Smooth muscle cell (in vitro differentiated cells): ENCODE data around the gene ANTXR1. TPM values are rescaled to one million over a fixed set of nuclear protein-coding genes. Genes with fewer than 3 reads are reported as not detected.
A peak's percentile ranks its signal among the peaks of the same experiment; 100 is the strongest.

ENCODE experiments used
- DNase-seq: peaks from one replicate; lab custom pipeline; 2025; ENCODE audit not compliant: unreplicated experiment; lab: John Stamatoyannopoulos, UW
- H2AFZ ChIP-seq: fragments of 200-600 bp; sonication (generic); 2 replicates; pipeline ENCODE4 v1.6.0; 2016; ENCODE audit warnings: antibody characterized with exemption, low read depth, mild to moderate bottlenecking
- H3F3A ChIP-seq: fragments of 200-600 bp; sonication (generic); 2 replicates; pipeline ENCODE4 v1.6.0; 2017; ENCODE audit warnings: antibody characterized with exemption, low read depth
- H3K27ac ChIP-seq: fragments of 200-600 bp; sonication (generic); 2 replicates; pipeline ENCODE4 v1.5.1; 2016; ENCODE audit warnings: low read depth, mild to moderate bottlenecking
- H3K27me3 ChIP-seq: fragments of 200-600 bp; sonication (generic); 2 replicates; pipeline ENCODE4 v1.6.1; 2016; ENCODE audit warnings: low read depth, mild to moderate bottlenecking
- H3K36me3 ChIP-seq: fragments of 200-600 bp; sonication (generic); 2 replicates; pipeline ENCODE4 v1.5.1; 2016; ENCODE audit warnings: low read depth
- H3K4me1 ChIP-seq: fragments of 200-600 bp; sonication (generic); 2 replicates; pipeline ENCODE4 v1.5.1; 2016; ENCODE audit warnings: low read depth
- H3K4me2 ChIP-seq: fragments of 200-600 bp; sonication (generic); 2 replicates; pipeline ENCODE4 v1.6.0; 2016; ENCODE audit warnings: mild to moderate bottlenecking
- H3K4me3 ChIP-seq: fragments of 200-600 bp; sonication (generic); 2 replicates; pipeline ENCODE4 v1.5.1; 2016; ENCODE audit warnings: mild to moderate bottlenecking
- H3K79me2 ChIP-seq: fragments of 200-600 bp; sonication (generic); 2 replicates; pipeline ENCODE4 v1.6.0; 2016; ENCODE audit warnings: low read depth, mild to moderate bottlenecking
- H3K9ac ChIP-seq: fragments of 200-600 bp; sonication (generic); 2 replicates; pipeline ENCODE4 v1.6.0; 2016; ENCODE audit warnings: low read depth
- H3K9me3 ChIP-seq: fragments of 200-600 bp; sonication (generic); replicated peaks from 2 replicates; pipeline ENCODE4 v1.5.1; 2016; ENCODE audit warnings: low read depth
- H4K20me1 ChIP-seq: fragments of 200-600 bp; sonication (generic); 2 replicates; pipeline ENCODE4 v1.6.0; 2016; ENCODE audit warnings: low read depth
- WGBS: methylation state at CpG from one replicate; pipeline ENCODE4 v1.1.7; 2016; ENCODE audit warnings: low lambda C conversion rate; 5-methylcytosine and 5-hydroxymethylcytosine counted together
- polyA plus RNA-seq: library from polyadenylated mRNA; unstranded; fragments of >200 nt; fragmentation: Nextera tagmentation; extraction: Ambion mirVana; gene quantifications from 2 replicates; pipeline ENCODE4 v1.2.1, GENCODE V29; 2016
- total RNA-seq: library from RNA; depleted of rRNA; stranded (reverse); fragments of >200 nt; gene quantifications from 2 replicates; pipeline ENCODE4 v1.2.3, GENCODE V29; 2014
- TF ChIP-seq, protein P1 (sequence below): fragments of 200-600 bp; sonication (generic); IDR thresholded peaks from 2 replicates; pipeline ENCODE4 v1.5.1; 2017; ENCODE audit warnings: borderline replicate concordance, mild to moderate bottlenecking, antibody characterized with exemption; ENCODE audit not compliant: insufficient read depth, poor library complexity, severe bottlenecking

Gene ANTXR1
- total RNA-seq (292 and 302 TPM in 2 replicates), polyA plus RNA-seq (230 and 309 TPM in 2 replicates)

DNA sequence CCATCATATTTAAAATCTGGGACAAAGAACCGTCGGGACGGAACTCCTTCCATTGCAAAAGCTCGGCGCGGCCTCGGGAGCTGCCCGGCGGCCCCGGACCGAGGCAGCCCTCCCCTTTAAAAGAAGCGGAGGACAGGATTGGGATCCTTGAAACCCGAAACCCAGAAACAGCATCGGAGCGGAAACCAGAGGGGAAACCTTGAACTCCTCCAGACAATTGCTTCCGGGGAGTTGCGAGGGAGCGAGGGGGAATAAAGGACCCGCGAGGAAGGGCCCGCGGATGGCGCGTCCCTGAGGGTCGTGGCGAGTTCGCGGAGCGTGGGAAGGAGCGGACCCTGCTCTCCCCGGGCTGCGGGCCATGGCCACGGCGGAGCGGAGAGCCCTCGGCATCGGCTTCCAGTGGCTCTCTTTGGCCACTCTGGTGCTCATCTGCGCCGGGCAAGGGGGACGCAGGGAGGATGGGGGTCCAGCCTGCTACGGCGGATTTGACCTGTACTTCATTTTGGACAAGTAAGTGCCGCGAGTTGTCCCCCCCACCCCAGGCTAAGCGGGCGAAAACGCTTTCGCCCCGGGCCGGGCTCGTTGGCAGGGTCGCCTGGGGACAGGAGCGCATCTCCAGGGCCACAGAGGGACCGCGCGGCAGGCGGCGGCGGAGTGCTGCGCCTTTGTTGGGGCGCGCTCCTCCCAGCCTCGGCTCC lies at the start of gene ANTXR1:
Gene ANTXR1, plus strand, starts transcription at position 38 of the 698 bp plus-strand sequence. Its CDS starts 321 bp downstream, at position 359.
- DNase-seq: no peak

DNA sequence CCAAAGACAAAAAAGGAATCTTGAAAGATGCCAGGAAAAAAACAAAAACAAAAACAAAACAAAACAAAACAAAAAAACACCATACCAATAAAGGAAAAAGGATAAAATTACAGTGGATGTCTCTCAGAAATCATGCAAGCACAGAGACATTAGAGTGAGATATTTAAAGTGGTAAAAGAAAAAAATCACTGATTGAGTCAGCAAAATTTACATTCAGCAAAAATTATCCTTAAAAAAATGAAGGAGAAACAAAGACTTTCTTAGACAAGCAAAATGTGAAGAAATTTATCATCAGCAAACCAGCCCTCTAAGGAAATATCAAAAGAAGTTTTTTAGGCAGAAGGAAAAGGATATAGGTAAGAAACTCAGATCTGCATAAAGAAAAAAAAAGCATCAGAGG lies 48.7 kb upstream of the ANTXR1 start:
- DNase-seq: no peak
- Histone ChIP-seq H3K9ac (no peak overlapping the region), H3K9me3 (no peaks in the 10 kb centered on the region), H3K4me2 (no peak overlapping the region), H2AFZ (no peak overlapping the region), H3K27me3 (no peaks in the 10 kb centered on the region), H3F3A (no peaks in the 10 kb centered on the region), H3K27ac (no peak overlapping the region), H3K79me2 (no peaks in the 10 kb centered on the region), H4K20me1 (no peaks in the 10 kb centered on the region), H3K4me3 (no peak overlapping the region), H3K36me3 (no peaks in the 10 kb centered on the region), H3K4me1 (no peaks in the 10 kb centered on the region)
- TF ChIP-seq, protein P1, sequence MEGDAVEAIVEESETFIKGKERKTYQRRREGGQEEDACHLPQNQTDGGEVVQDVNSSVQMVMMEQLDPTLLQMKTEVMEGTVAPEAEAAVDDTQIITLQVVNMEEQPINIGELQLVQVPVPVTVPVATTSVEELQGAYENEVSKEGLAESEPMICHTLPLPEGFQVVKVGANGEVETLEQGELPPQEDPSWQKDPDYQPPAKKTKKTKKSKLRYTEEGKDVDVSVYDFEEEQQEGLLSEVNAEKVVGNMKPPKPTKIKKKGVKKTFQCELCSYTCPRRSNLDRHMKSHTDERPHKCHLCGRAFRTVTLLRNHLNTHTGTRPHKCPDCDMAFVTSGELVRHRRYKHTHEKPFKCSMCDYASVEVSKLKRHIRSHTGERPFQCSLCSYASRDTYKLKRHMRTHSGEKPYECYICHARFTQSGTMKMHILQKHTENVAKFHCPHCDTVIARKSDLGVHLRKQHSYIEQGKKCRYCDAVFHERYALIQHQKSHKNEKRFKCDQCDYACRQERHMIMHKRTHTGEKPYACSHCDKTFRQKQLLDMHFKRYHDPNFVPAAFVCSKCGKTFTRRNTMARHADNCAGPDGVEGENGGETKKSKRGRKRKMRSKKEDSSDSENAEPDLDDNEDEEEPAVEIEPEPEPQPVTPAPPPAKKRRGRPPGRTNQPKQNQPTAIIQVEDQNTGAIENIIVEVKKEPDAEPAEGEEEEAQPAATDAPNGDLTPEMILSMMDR: no peak

More for the DNA sequence above, at the start of gene ANTXR1:
- peak within 1 kb of the TSS; percentile 70 for H3K9ac ChIP-seq
- peaks cover 37% of the 10 kb centered on the region for H4K20me1 ChIP-seq
- H3K4me1 ChIP-seq: peaks cover 16% of the 10 kb centered on the region
- H3K27ac ChIP-seq: peak within 1 kb of the TSS; percentile 70
- H3K79me2 ChIP-seq: peaks cover 49% of the 10 kb centered on the region
- WGBS: 1% methylated on average over 62 of the region's 63 CpGs
- no peaks in the 10 kb centered on the region for H3K27me3 ChIP-seq
- TF ChIP-seq, protein P1: no peak
- no peaks in the 10 kb centered on the region for H3K36me3 ChIP-seq
- H2AFZ ChIP-seq: peak within 1 kb of the TSS; percentile 71
- peak within 1 kb of the TSS; percentile 63 for H3K4me3 ChIP-seq
- no peaks in the 10 kb centered on the region for H3K9me3 ChIP-seq
- peaks cover 23% of the 10 kb centered on the region for H3F3A ChIP-seq
- H3K4me2 ChIP-seq: peak within 1 kb of the TSS; percentile 93

DNA sequence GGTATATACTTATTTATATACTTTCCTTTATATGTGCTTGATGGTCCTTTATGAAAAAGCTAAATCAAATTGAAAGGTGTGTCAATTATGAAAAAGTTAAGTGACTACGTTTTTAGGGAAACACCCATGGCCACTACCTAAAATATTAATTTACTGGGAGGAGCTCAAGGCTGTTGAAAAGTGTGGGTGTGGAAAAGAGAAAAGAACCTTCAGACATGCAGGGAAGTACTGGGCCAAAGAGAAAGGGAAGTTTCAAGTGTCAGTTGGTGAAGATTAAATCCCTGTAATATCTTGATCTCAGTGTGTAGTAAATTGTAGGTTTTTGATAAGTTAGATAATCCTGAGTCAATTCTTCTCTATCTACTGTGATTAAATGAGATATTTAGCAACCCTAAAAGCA lies 44.8 kb upstream of the ANTXR1 start:
- no peaks in the 10 kb centered on the region for H3K9me3 ChIP-seq
- no peak overlapping the region for H3K9ac ChIP-seq
- H3K36me3 ChIP-seq: no peaks in the 10 kb centered on the region
- H3K4me3 ChIP-seq: no peak overlapping the region
- H3K27me3 ChIP-seq: no peaks in the 10 kb centered on the region
- TF ChIP-seq, protein P1: no peak
- no peak overlapping the region for H3K27ac ChIP-seq
- H3K79me2 ChIP-seq: no peaks in the 10 kb centered on the region
- no peaks in the 10 kb centered on the region for H4K20me1 ChIP-seq
- H3K4me1 ChIP-seq: peaks cover 6% of the 10 kb centered on the region
- WGBS: 93% methylated on average over 1 of the region's 1 CpG
- peaks cover 9% of the 10 kb centered on the region for H3F3A ChIP-seq
- DNase-seq: no peak
- peak overlapping the region; percentile 14 for H2AFZ ChIP-seq
- peak overlapping the region; percentile 14 for H3K4me2 ChIP-seq
